ENCODE measurements around the gene IL12RB1.

IL12RB1 gene

GRCh38 chr19:18100710-18101109, 14.0 kb upstream of the IL12RB1 start:
- no peak overlapping the region for H2AFZ ChIP-seq (ENCODE audit: low read depth)
- H3K4me2 ChIP-seq, result no peak overlapping the region
- H4K20me1 ChIP-seq (ENCODE audit: insufficient read depth), result no peaks in the 10 kb centered on the region
- H3K27ac ChIP-seq, result no peak overlapping the region
- no peak for TF ChIP-seq CTCF (conservative IDR thresholded peaks at IDR 0.05; ENCODE audit: low read depth, low read length)
- H3K27me3 ChIP-seq (ENCODE audit: insufficient read depth, low read depth), result peaks cover 15% of the 10 kb centered on the region; the same call in 1 of the 2 replicates
- H3K4me1 ChIP-seq (ENCODE audit: low read depth, poor library complexity, severe bottlenecking), result peaks cover 40% of the 10 kb centered on the region
- no peak overlapping the region for H3K4me3 ChIP-seq (IDR thresholded peaks at IDR 0.05; ENCODE audit: insufficient read depth, low read depth, low read length)
- H3K79me2 ChIP-seq (ENCODE audit: insufficient read depth, low read depth), result no peaks in the 10 kb centered on the region
- H3K36me3 ChIP-seq (ENCODE audit: insufficient read depth), result no peaks in the 10 kb centered on the region
- H3K9ac ChIP-seq, result no peak overlapping the region

- no peaks in the 10 kb centered on the region for H3K79me2 ChIP-seq (ENCODE audit: insufficient read depth, low read depth)
- no peak overlapping the region for H3K4me3 ChIP-seq (IDR thresholded peaks at IDR 0.05; ENCODE audit: insufficient read depth, low read depth, low read length)
- H3K27ac ChIP-seq, result no peak overlapping the region
- no peak overlapping the region; the same call in 1 of the 2 replicates for H3K9ac ChIP-seq
- no peak for TF ChIP-seq CTCF (conservative IDR thresholded peaks at IDR 0.05; ENCODE audit: low read depth, low read length)
- no peaks in the 10 kb centered on the region for H4K20me1 ChIP-seq (ENCODE audit: insufficient read depth)
- H2AFZ ChIP-seq (ENCODE audit: low read depth), result peak overlapping the region; percentile 36
- H3K4me1 ChIP-seq (ENCODE audit: low read depth, poor library complexity, severe bottlenecking), result peaks cover 31% of the 10 kb centered on the region
- H3K36me3 ChIP-seq (ENCODE audit: insufficient read depth), result no peaks in the 10 kb centered on the region
- peaks cover 15% of the 10 kb centered on the region; the same call in 1 of the 2 replicates for H3K27me3 ChIP-seq (ENCODE audit: insufficient read depth, low read depth)
- peak overlapping the region; percentile 86; the same call in 1 of the 2 replicates for H3K4me2 ChIP-seq
Observed at GRCh38 chr19:18099623-18099995, 12.9 kb upstream of the IL12RB1 start.

- Histone ChIP-seq H2AFZ (ENCODE audit: low read depth) (peak overlapping the region; percentile 36), H3K79me2 (ENCODE audit: insufficient read depth, low read depth) (no peaks in the 10 kb centered on the region), H3K4me1 (ENCODE audit: low read depth, poor library complexity, severe bottlenecking) (peaks cover 28% of the 10 kb centered on the region), H3K9ac (no peak overlapping the region; the same call in 1 of the 2 replicates), H3K4me3 (IDR thresholded peaks at IDR 0.05; ENCODE audit: insufficient read depth, low read depth, low read length) (no peak overlapping the region), H3K27me3 (ENCODE audit: insufficient read depth, low read depth) (peaks cover 15% of the 10 kb centered on the region; the same call in 1 of the 2 replicates), H4K20me1 (ENCODE audit: insufficient read depth) (no peaks in the 10 kb centered on the region), H3K27ac (no peak overlapping the region), H3K36me3 (ENCODE audit: insufficient read depth) (no peaks in the 10 kb centered on the region), H3K4me2 (peak overlapping the region; percentile 86)
- no peak for TF ChIP-seq CTCF (conservative IDR thresholded peaks at IDR 0.05; ENCODE audit: low read depth, low read length)
Observed at GRCh38 chr19:18098891-18099622, 12.3 kb upstream of the IL12RB1 start.

- no peak for TF ChIP-seq CTCF (conservative IDR thresholded peaks at IDR 0.05; ENCODE audit: low read depth, low read length)
- Histone ChIP-seq H3K4me2 (peak overlapping the region; percentile 86), H3K4me3 (IDR thresholded peaks at IDR 0.05; ENCODE audit: insufficient read depth, low read depth, low read length) (no peak overlapping the region), H3K79me2 (ENCODE audit: insufficient read depth, low read depth) (no peaks in the 10 kb centered on the region), H3K27me3 (ENCODE audit: insufficient read depth, low read depth) (peaks cover 15% of the 10 kb centered on the region; the same call in 1 of the 2 replicates), H3K27ac (no peak overlapping the region), H4K20me1 (ENCODE audit: insufficient read depth) (no peaks in the 10 kb centered on the region), H2AFZ (ENCODE audit: low read depth) (peak overlapping the region; percentile 44), H3K4me1 (ENCODE audit: low read depth, poor library complexity, severe bottlenecking) (peaks cover 25% of the 10 kb centered on the region), H3K36me3 (ENCODE audit: insufficient read depth) (no peaks in the 10 kb centered on the region), H3K9ac (no peak overlapping the region)
Observed at GRCh38 chr19:18097993-18098890, 11.5 kb upstream of the IL12RB1 start.

All from KMS-11 (cell line).